Gastrocnemius medialis (tissue), 4 donors: ENCODE measurements around the gene STOX2.

Experiments
- POLR2A ChIP-seq, 2 donors: fragments of 450-650 bp; IDR thresholded peaks; one replicate each; pipeline ENCODE4 v1.6.1; 2017; ENCODE audit warnings: antibody characterized with exemption in 2 of 2, mild to moderate bottlenecking in 2 of 2, moderate library complexity in 2 of 2
- TF ChIP-seq, protein P1 (sequence below), 5 experiments: fragments of 450-650 bp in 3 of 5; fragments of 200-600 bp in 2 of 5; sonication (generic) in 2 of 5; IDR thresholded peaks in 4 of 5; conservative IDR thresholded peaks in 1 of 5; 1 replicate in 4 of 5; 2 replicates in 1 of 5; pipeline ENCODE4 v1.5.1; 2016 to 2019; ENCODE audit warnings: antibody characterized with exemption in 5 of 5, mild to moderate bottlenecking in 3 of 5, moderate library complexity in 3 of 5

DNA sequence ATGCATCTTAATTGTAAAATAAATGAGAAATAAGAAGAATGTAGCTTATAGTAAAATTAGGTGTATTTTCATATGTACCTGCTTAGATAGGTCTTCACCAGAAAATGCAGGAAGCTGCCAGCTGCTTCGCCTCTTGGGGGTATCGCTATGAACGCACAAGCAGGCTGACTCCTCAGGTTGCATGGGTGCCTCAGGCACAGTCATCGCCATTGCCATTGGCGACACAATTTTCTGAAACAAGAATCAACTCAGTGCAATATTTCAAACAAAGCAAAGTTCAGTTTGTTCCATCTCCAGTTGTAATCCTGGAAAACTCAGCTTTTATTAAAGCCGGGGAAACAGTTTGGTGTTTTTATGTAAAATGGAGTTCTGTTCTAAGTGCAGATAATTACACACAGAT lies 29.7 kb downstream of the STOX2 start:
- TF ChIP-seq, protein P1, sequence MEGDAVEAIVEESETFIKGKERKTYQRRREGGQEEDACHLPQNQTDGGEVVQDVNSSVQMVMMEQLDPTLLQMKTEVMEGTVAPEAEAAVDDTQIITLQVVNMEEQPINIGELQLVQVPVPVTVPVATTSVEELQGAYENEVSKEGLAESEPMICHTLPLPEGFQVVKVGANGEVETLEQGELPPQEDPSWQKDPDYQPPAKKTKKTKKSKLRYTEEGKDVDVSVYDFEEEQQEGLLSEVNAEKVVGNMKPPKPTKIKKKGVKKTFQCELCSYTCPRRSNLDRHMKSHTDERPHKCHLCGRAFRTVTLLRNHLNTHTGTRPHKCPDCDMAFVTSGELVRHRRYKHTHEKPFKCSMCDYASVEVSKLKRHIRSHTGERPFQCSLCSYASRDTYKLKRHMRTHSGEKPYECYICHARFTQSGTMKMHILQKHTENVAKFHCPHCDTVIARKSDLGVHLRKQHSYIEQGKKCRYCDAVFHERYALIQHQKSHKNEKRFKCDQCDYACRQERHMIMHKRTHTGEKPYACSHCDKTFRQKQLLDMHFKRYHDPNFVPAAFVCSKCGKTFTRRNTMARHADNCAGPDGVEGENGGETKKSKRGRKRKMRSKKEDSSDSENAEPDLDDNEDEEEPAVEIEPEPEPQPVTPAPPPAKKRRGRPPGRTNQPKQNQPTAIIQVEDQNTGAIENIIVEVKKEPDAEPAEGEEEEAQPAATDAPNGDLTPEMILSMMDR (IDR thresholded peaks at IDR 0.05 in 4 of 5, conservative IDR thresholded peaks at IDR 0.05 in 1 of 5) = no peak
- no peak for TF ChIP-seq POLR2A (IDR thresholded peaks at IDR 0.05)
